ENCODE results near the gene C11orf98.
"Not testable (repeated sequence)": the region's sequence is repeated elsewhere in the genome, so short reads cannot be mapped to it uniquely, and the experiment has no call there.

Gene C11orf98

DNA sequence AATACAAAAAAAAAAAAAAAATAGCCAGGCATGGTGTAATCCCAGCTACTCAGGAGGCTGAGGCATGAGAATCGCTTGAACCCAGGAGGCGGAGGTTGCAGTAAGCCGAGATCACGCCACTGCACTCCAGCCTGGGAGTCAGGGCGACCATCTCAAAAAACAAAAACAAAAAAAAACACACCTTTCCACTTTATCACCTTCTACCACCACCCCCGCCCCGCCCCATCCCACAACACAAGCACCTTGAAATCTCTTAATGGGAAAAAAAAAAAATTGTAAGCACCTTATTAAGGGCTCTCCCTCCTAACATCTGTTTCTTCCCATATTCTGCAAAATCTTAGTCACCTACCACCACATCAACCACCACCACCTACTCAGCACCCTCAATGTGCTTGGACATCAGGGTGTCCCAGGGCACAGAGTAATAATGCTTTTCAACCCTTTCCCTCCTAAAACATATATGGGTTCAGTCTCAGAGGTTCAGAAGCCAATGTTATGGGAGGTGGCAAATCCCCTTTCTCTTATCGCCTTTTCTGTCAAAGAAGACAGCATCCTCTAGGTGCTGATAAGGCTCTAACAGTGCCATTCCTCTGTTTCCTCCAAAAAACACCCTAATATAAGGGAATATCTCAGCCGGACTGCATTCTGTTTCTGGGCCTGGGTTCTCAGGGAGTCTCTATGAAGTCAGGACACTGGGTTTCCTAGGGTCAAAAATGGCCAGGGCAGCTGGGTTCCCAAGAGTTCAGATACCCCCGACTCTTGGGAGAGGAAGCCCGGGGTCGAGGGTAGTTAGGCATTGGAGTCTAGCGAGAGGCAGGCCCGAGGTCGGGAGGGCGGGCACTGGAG is 12.6 kb downstream of the C11orf98 start:
- peak overlapping the region; percentile 91 to 93 for H3K4me3 ChIP-seq (ENCODE audit: low read depth in 1 of 2, low read length in 2 of 2)
- no peaks in the 10 kb centered on the region for H3K9me3 ChIP-seq (ENCODE audit: control insufficient read depth in 1 of 2, low read length in 2 of 2)
- peak overlapping the region; percentile 77 for H3K27ac ChIP-seq (ENCODE audit: low read depth, low read length)
- peaks cover 6 to 12% of the 10 kb centered on the region in 2 donors for H3K4me1 ChIP-seq (ENCODE audit: control insufficient read depth in 1 of 2, insufficient read depth in 2 of 2, low read length in 2 of 2)
- peaks cover 13 to 25% of the 10 kb centered on the region in 2 donors for H3K36me3 ChIP-seq (ENCODE audit: control insufficient read depth in 1 of 2, insufficient read depth in 2 of 2, low read length in 2 of 2)
- H3K9ac ChIP-seq (ENCODE audit: low read depth in 1 of 2, low read length in 2 of 2): peak overlapping the region; percentile 86 to 87
- no peaks in the 10 kb centered on the region for H3K27me3 ChIP-seq (ENCODE audit: control insufficient read depth in 1 of 2, insufficient read depth in 2 of 2, low read length in 2 of 2)

DNA sequence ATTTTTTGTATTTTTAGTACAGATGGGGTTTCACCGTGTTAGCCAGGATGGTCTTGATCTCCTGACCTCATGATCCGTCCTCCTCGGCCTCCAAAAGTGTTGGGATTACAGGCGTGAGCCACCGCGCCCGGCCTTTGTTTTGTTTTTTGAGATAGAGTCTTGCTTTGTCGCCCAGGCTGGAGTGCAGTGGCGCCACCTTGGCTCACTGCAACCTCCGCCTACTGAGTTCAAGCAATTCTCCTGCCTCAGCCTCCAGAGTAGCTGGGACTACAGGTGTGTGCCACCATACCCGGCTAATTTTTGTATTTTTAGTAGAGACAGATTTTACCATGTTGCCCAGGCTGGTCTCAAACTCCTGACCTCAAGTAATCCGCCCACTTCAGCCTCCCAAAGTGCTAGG is 14.7 kb downstream of the C11orf98 start:
- peaks cover 16 to 25% of the 10 kb centered on the region in 2 donors for H3K4me1 ChIP-seq (ENCODE audit: control insufficient read depth in 1 of 2, insufficient read depth in 2 of 2, low read length in 2 of 2)
- peaks cover 13 to 25% of the 10 kb centered on the region in 2 donors for H3K36me3 ChIP-seq (ENCODE audit: control insufficient read depth in 1 of 2, insufficient read depth in 2 of 2, low read length in 2 of 2)
- H3K9me3 ChIP-seq (ENCODE audit: control insufficient read depth in 1 of 2, low read length in 2 of 2): not testable (repeated sequence)

GRCh38 chr11:62649486-62649885 is 15.5 kb downstream of the C11orf98 start:
- Histone ChIP-seq H3K36me3 (ENCODE audit: control insufficient read depth in 1 of 2, insufficient read depth in 2 of 2, low read length in 2 of 2) (peaks cover 13 to 26% of the 10 kb centered on the region in 2 donors), H3K9me3 (ENCODE audit: control insufficient read depth in 1 of 2, low read length in 2 of 2) (no peaks in the 10 kb centered on the region), H3K4me1 (ENCODE audit: control insufficient read depth in 1 of 2, insufficient read depth in 2 of 2, low read length in 2 of 2) (peaks cover 23 to 33% of the 10 kb centered on the region in 2 donors), H3K9ac (ENCODE audit: low read depth in 1 of 2, low read length in 2 of 2) (no peak overlapping the region), H3K27ac (ENCODE audit: low read depth, low read length) (no peak overlapping the region), H3K4me3 (ENCODE audit: low read depth in 1 of 2, low read length in 2 of 2) (no peak overlapping the region), H3K27me3 (ENCODE audit: control insufficient read depth in 1 of 2, insufficient read depth in 2 of 2, low read length in 2 of 2) (no peaks in the 10 kb centered on the region)

More for the DNA sequence above, 14.7 kb downstream of the C11orf98 start:
- H3K27ac ChIP-seq (ENCODE audit: low read depth, low read length); H3K27me3 ChIP-seq (ENCODE audit: control insufficient read depth in 1 of 2, insufficient read depth in 2 of 2, low read length in 2 of 2); H3K4me3 ChIP-seq (ENCODE audit: low read depth in 1 of 2, low read length in 2 of 2); H3K9ac ChIP-seq (ENCODE audit: low read depth in 1 of 2, low read length in 2 of 2): not testable (repeated sequence)

- H3K9me3 ChIP-seq (ENCODE audit: control insufficient read depth in 1 of 2, low read length in 2 of 2): no peaks in the 10 kb centered on the region
- no peak overlapping the region for H3K9ac ChIP-seq (ENCODE audit: low read depth in 1 of 2, low read length in 2 of 2)
- H3K4me3 ChIP-seq (ENCODE audit: low read depth in 1 of 2, low read length in 2 of 2): no peak overlapping the region
- H3K27ac ChIP-seq (ENCODE audit: low read depth, low read length): no peak overlapping the region
- H3K36me3 ChIP-seq (ENCODE audit: control insufficient read depth in 1 of 2, insufficient read depth in 2 of 2, low read length in 2 of 2): peaks cover 13 to 29% of the 10 kb centered on the region in 2 donors
- H3K27me3 ChIP-seq (ENCODE audit: control insufficient read depth in 1 of 2, insufficient read depth in 2 of 2, low read length in 2 of 2): no peaks in the 10 kb centered on the region
- H3K4me1 ChIP-seq (ENCODE audit: control insufficient read depth in 1 of 2, insufficient read depth in 2 of 2, low read length in 2 of 2): peaks cover 23 to 35% of the 10 kb centered on the region in 2 donors
Observed at GRCh38 chr11:62648967-62649364, 16.0 kb downstream of the C11orf98 start.

DNA sequence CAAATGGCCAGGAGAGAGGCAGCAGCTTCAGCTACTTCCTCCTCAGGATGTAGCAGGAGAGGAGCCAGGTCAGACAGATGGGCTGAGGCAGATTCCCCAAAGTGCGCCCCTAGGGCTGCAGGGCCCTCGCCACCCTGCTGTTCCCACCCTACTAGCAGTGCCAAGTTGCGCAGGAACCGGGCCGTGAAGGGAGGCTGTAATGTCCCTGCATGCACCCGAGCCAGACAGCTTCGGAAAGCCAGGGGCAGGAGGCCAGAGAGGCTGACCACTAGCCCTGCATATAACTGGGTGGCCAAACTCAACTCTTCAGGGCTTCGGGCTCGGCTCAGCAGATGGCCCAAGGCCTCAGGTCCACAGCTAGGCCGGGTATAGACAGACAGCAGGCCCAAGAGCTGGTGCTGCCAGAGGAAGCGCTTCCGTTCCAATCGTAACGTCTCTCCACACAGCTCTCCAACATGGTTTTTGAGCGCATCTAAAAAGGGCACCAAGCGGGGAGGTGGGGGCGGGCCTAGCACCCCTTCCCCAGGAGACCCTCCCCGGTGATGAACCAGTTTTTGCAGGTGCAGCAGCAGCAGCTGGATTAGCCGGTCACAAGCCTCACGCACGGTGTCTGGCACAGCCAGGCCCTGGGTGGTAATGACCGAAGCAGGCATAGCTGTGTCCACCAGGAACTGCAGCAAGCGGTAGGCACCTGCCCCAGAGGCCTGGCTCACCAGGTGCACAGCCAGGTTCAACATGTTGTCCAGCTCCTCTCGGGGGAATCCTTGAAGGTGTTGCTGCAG is 16.6 kb downstream of the C11orf98 start:
- Histone ChIP-seq H3K9ac (ENCODE audit: low read depth in 1 of 2, low read length in 2 of 2) (no peak overlapping the region), H3K36me3 (ENCODE audit: control insufficient read depth in 1 of 2, insufficient read depth in 2 of 2, low read length in 2 of 2) (peaks cover 13 to 33% of the 10 kb centered on the region in 2 donors), H3K27ac (ENCODE audit: low read depth, low read length) (no peak overlapping the region), H3K4me3 (ENCODE audit: low read depth in 1 of 2, low read length in 2 of 2) (no peak overlapping the region), H3K9me3 (ENCODE audit: control insufficient read depth in 1 of 2, low read length in 2 of 2) (no peaks in the 10 kb centered on the region), H3K27me3 (ENCODE audit: control insufficient read depth in 1 of 2, insufficient read depth in 2 of 2, low read length in 2 of 2) (no peaks in the 10 kb centered on the region), H3K4me1 (ENCODE audit: control insufficient read depth in 1 of 2, insufficient read depth in 2 of 2, low read length in 2 of 2) (peaks cover 23 to 35% of the 10 kb centered on the region in 2 donors)

- Histone ChIP-seq H3K27me3 (ENCODE audit: control insufficient read depth in 1 of 2, insufficient read depth in 2 of 2, low read length in 2 of 2) (no peaks in the 10 kb centered on the region), H3K36me3 (ENCODE audit: control insufficient read depth in 1 of 2, insufficient read depth in 2 of 2, low read length in 2 of 2) (peaks cover 17 to 37% of the 10 kb centered on the region in 2 donors), H3K9me3 (ENCODE audit: control insufficient read depth in 1 of 2, low read length in 2 of 2) (no peaks in the 10 kb centered on the region), H3K4me1 (ENCODE audit: control insufficient read depth in 1 of 2, insufficient read depth in 2 of 2, low read length in 2 of 2) (peaks cover 23 to 35% of the 10 kb centered on the region in 2 donors), H3K27ac (ENCODE audit: low read depth, low read length) (no peak overlapping the region), H3K4me3 (ENCODE audit: low read depth in 1 of 2, low read length in 2 of 2) (no peak overlapping the region), H3K9ac (ENCODE audit: low read depth in 1 of 2, low read length in 2 of 2) (no peak overlapping the region)
Observed at GRCh38 chr11:62647609-62648005, 17.4 kb downstream of the C11orf98 start.

- H3K27ac ChIP-seq (ENCODE audit: low read depth, low read length): no peak overlapping the region
- peak overlapping the region; percentile 38 to 57 for H3K4me3 ChIP-seq (ENCODE audit: low read depth in 1 of 2, low read length in 2 of 2)
- H3K27me3 ChIP-seq (ENCODE audit: control insufficient read depth in 1 of 2, insufficient read depth in 2 of 2, low read length in 2 of 2): no peaks in the 10 kb centered on the region
- peaks cover 17 to 40% of the 10 kb centered on the region in 2 donors for H3K36me3 ChIP-seq (ENCODE audit: control insufficient read depth in 1 of 2, insufficient read depth in 2 of 2, low read length in 2 of 2)
- H3K9me3 ChIP-seq (ENCODE audit: control insufficient read depth in 1 of 2, low read length in 2 of 2): no peaks in the 10 kb centered on the region
- H3K4me1 ChIP-seq (ENCODE audit: control insufficient read depth in 1 of 2, insufficient read depth in 2 of 2, low read length in 2 of 2): peaks cover 17 to 29% of the 10 kb centered on the region in 2 donors
- peak overlapping the region in 1 of 2 donors; percentile 43 for H3K9ac ChIP-seq (ENCODE audit: low read depth in 1 of 2, low read length in 2 of 2)
Observed at GRCh38 chr11:62646825-62647608, 18.0 kb downstream of the C11orf98 start.

- Histone ChIP-seq H3K9ac (ENCODE audit: low read depth in 1 of 2, low read length in 2 of 2) (peak within 1 kb of the TSS; percentile 81 to 85), H3K4me3 (ENCODE audit: low read depth in 1 of 2, low read length in 2 of 2) (peak within 1 kb of the TSS; percentile 89 to 96), H3K27ac (ENCODE audit: low read depth, low read length) (peak within 1 kb of the TSS; percentile 63), H3K4me1 (ENCODE audit: control insufficient read depth in 1 of 2, insufficient read depth in 2 of 2, low read length in 2 of 2) (peaks cover 17 to 23% of the 10 kb centered on the region in 2 donors), H3K27me3 (ENCODE audit: control insufficient read depth in 1 of 2, insufficient read depth in 2 of 2, low read length in 2 of 2) (no peaks in the 10 kb centered on the region), H3K9me3 (ENCODE audit: control insufficient read depth in 1 of 2, low read length in 2 of 2) (no peaks in the 10 kb centered on the region), H3K36me3 (ENCODE audit: control insufficient read depth in 1 of 2, insufficient read depth in 2 of 2, low read length in 2 of 2) (peaks cover 17 to 40% of the 10 kb centered on the region in 2 donors)
Observed at GRCh38 chr11:62645946-62646824, 18.8 kb downstream of the C11orf98 start, which contains the start of gene GANAB. TSS of gene GANAB (minus strand) at chr11:62646613. CDS start at chr11:62646599, 14 bp downstream.

GRCh38 chr11:62645671-62645945 is 19.4 kb downstream of the C11orf98 start:
- H3K4me1 ChIP-seq (ENCODE audit: control insufficient read depth in 1 of 2, insufficient read depth in 2 of 2, low read length in 2 of 2): peaks cover 17 to 23% of the 10 kb centered on the region in 2 donors
- no peak overlapping the region for H3K27ac ChIP-seq (ENCODE audit: low read depth, low read length)
- H3K27me3 ChIP-seq (ENCODE audit: control insufficient read depth in 1 of 2, insufficient read depth in 2 of 2, low read length in 2 of 2): no peaks in the 10 kb centered on the region
- H3K9me3 ChIP-seq (ENCODE audit: control insufficient read depth in 1 of 2, low read length in 2 of 2): no peaks in the 10 kb centered on the region
- H3K9ac ChIP-seq (ENCODE audit: low read depth in 1 of 2, low read length in 2 of 2): peak overlapping the region; percentile 81 to 85
- H3K36me3 ChIP-seq (ENCODE audit: control insufficient read depth in 1 of 2, insufficient read depth in 2 of 2, low read length in 2 of 2): peaks cover 17 to 40% of the 10 kb centered on the region in 2 donors
- peak overlapping the region; percentile 89 to 96 for H3K4me3 ChIP-seq (ENCODE audit: low read depth in 1 of 2, low read length in 2 of 2)
